UCSD-AML1 (cell line): ENCODE data around the gene SMIM30.
A peak's percentile ranks its signal among the peaks of the same experiment; 100 is the strongest.

Experiments
- DNase-seq: peaks from one replicate; lab custom pipeline; 2025; ENCODE audit not compliant: unreplicated experiment; lab: John Stamatoyannopoulos, UW

SMIM30 gene

GRCh38 chr7:113109718-113110117 lies 8.6 kb downstream of the SMIM30 start:
- no peak for DNase-seq

- DNase-seq, result no peak
These were observed 18.2 kb downstream of the SMIM30 start for GRCh38 chr7:113100121-113100603.

GRCh38 chr7:113099284-113099919 lies 19.0 kb downstream of the SMIM30 start:
- DNase-seq, result no peak

- DNase-seq, result no peak
These were observed 23.7 kb downstream of the SMIM30 start for GRCh38 chr7:113094517-113095249.

GRCh38 chr7:113093561-113093960 lies 24.8 kb downstream of the SMIM30 start:
- no peak for DNase-seq

GRCh38 chr7:113092762-113093161 lies 25.6 kb downstream of the SMIM30 start:
- DNase-seq, result no peak

- no peak for DNase-seq
These were observed 31.0 kb downstream of the SMIM30 start for GRCh38 chr7:113087071-113087998.

- peak; percentile 4 for DNase-seq
These were observed 31.9 kb downstream of the SMIM30 start, which contains the start of gene GPR85 for GRCh38 chr7:113086431-113086888. Gene GPR85, minus strand, starts transcription at chr7:113086827. Its CDS starts 2,106 bp downstream, at chr7:113084721.

- no peak for DNase-seq
These were observed 32.5 kb downstream of the SMIM30 start for GRCh38 chr7:113085781-113086390.

- DNase-seq, result no peak
These were observed 33.7 kb downstream of the SMIM30 start for GRCh38 chr7:113084496-113085172.

- no peak for DNase-seq
These were observed 34.4 kb downstream of the SMIM30 start for GRCh38 chr7:113083816-113084495.

GRCh38 chr7:113083132-113083815 lies 35.1 kb downstream of the SMIM30 start:
- DNase-seq, result no peak

- no peak for DNase-seq
These were observed 40.0 kb downstream of the SMIM30 start for GRCh38 chr7:113078331-113078730.

- DNase-seq, result no peak
These were observed 41.7 kb downstream of the SMIM30 start for GRCh38 chr7:113076703-113077102.

GRCh38 chr7:113071465-113071864 lies 46.9 kb downstream of the SMIM30 start:
- no peak for DNase-seq
